ENCODE measurements around the gene NOTCH3. TPM values are rescaled to one million over a fixed set of nuclear protein-coding genes. Genes with fewer than 3 reads are reported as not detected.

NOTCH3 gene
- total RNA-seq, 1 donor = 27.6 TPM

DNA sequence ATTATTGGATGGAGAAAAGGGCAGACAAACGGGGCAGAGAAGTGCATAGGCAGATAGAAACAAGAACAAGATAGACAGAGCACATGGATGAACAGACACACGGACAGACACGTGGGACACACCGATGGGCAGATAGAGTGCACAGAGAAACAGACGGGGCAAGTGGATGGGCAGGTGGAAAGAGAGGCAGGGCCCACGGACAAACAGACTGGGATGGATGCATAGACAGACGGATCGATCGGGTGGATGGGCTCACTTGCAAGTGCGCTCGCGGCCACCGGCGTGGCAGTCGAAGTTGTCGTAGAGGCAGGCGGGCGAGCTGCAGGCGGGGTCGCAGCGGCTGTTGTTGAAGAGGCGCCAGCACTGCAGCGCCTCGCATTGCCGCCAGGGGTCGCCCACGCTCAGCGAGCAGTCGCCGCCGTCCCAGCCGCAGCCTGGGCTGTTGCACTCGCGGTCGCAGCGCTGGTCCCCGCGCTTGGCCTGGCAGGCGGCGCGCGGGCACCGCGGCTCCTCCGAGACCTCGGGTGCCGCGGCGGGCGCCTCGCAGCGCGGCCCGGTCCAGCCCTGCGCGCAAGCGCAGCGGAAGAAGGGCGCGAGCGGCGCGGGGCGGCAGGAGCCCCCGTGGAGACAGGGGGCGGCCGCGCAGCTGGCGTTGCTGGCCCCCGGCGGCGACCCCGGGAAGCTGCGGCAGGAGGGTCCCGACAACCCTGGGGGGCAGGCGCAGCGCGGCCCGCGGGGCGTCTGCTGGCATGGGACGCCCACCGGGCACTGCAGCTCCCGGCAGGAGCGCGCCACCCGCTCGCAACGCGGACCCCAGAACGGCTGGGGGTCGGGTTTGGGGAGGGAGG, 23.3 kb downstream of the NOTCH3 start:
- H3K4me3 ChIP-seq (ENCODE audit: low read depth, low read length) = no peak overlapping the region
- TF ChIP-seq, protein P1, sequence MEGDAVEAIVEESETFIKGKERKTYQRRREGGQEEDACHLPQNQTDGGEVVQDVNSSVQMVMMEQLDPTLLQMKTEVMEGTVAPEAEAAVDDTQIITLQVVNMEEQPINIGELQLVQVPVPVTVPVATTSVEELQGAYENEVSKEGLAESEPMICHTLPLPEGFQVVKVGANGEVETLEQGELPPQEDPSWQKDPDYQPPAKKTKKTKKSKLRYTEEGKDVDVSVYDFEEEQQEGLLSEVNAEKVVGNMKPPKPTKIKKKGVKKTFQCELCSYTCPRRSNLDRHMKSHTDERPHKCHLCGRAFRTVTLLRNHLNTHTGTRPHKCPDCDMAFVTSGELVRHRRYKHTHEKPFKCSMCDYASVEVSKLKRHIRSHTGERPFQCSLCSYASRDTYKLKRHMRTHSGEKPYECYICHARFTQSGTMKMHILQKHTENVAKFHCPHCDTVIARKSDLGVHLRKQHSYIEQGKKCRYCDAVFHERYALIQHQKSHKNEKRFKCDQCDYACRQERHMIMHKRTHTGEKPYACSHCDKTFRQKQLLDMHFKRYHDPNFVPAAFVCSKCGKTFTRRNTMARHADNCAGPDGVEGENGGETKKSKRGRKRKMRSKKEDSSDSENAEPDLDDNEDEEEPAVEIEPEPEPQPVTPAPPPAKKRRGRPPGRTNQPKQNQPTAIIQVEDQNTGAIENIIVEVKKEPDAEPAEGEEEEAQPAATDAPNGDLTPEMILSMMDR (IDR thresholded peaks at IDR 0.05; ENCODE audit: insufficient read depth, low read depth, low read length) = peak; percentile 71
- peak; percentile 73 for DNase-seq (ENCODE audit: low read depth)

DNA sequence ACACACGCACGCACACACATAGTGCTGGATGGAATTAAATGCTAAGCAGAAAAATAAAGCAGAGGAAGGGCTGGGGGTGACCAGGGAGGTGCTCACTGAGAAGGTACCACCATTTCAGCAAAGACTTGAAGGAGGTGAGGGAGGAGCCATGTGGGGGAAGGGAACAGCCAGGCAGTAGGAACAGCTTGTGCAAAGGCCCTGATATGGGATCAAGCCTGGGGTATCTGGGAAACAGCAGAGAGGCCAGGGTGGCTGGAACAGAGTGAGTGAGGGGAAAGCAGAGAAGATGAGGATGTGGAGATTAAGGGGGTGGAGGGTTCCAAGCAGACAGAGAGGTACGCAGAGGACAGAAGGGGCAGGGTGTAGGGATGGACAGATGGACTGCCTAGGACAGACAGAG, 25.2 kb downstream of the NOTCH3 start:
- TF ChIP-seq, protein P1 (IDR thresholded peaks at IDR 0.05; ENCODE audit: insufficient read depth, low read depth, low read length) = no peak
- no peak overlapping the region for H3K4me3 ChIP-seq (ENCODE audit: low read depth, low read length)
- no peak for DNase-seq (ENCODE audit: low read depth)

DNA sequence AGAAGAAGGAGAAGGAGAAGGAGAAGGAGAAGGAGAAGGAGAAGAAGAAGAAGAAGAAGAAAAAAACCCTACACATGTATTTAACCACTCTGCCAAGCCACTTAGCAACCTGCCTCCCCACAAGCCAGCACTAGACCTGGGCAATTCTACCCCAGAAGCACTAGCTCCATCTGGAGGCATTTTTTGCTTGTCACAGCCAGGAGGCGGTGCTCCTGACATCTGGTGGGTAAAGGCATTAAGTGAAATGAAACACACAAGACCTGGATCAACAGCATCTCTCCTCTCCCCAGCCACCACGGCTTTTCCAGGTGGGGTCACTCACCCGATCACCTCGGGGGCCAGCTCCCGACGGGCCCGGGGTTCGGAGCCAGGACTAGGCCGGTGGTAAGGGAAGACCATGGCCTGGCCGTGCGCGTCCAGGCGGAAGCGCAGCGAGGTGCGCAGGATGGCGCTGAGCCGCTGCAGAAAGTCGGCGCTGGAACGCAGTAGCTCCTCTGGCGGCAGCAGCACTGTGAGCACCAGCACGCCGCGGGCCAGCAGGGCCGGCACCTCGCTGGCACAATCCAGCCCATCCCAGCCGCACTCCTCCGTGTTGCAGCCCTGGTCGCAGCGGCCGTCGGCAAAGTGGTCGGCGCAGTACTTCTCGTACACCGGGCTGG, 26.9 kb downstream of the NOTCH3 start:
- no peak for DNase-seq (ENCODE audit: low read depth)
- no peak overlapping the region for H3K4me3 ChIP-seq (ENCODE audit: low read depth, low read length)
- TF ChIP-seq, protein P1 (IDR thresholded peaks at IDR 0.05; ENCODE audit: insufficient read depth, low read depth, low read length) = peak; percentile 28

DNA sequence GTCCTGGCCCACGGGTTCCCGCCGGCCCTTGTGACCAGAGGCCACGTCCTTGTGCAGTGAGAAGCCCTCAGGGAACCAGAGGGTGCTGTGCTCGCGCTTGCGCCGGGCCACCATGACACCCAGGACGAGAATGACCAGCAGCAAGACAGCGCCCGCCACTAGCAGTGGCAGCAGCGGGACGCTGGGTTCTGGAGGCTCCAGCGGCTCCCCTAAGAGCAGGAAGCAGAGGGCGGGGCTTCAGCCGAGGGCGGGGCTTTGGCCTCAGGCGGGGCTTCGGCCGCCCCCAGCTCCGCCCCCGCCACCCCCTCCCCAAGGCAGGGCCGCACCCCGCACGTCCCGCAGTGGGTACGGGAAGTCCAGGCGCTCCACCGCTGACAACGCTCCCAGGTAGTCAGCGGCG, 30.4 kb downstream of the NOTCH3 start:
- no peak for DNase-seq (ENCODE audit: low read depth)

DNA sequence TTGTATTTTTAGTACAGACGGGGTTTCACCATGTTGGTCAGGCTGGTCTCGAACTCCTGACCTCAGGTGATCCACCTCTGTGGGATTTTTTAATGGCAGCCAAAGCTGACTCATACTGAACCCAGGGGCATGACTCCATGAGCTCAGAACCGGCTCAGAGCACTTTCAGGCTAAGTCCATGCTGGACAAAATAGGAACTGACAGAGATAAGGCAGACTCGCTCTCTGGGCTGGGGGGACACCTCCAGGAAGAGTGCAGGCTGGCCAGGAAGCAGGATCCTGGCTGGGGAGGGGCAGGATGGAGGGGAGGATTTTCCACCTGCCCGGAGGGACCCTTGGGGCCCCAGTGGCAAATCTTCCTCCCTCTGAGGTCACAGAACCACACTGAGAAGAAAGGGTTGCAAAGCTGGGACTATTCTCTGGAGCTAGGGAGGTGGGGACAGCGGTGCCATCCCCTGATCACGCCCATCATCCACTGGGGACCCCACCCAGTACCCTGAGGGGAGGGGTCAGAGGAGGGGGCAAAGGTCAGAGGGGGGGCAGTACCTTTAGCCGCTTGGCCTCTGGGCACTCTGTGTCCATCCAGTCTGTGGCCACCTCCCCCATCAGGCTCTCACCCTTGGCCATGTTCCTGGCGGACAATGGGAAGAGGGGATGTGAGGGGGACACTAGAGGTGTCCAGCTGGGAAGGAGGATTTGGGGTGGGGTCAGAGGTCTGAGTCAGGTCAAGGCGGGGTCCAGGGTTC, 31.1 kb downstream of the NOTCH3 start:
- TF ChIP-seq, protein P1 (IDR thresholded peaks at IDR 0.05; ENCODE audit: insufficient read depth, low read depth, low read length) = no peak
- no peak overlapping the region for H3K4me3 ChIP-seq (ENCODE audit: low read depth, low read length)
- no peak for DNase-seq (ENCODE audit: low read depth)

More for the DNA sequence above, 30.4 kb downstream of the NOTCH3 start:
- TF ChIP-seq, protein P1 (IDR thresholded peaks at IDR 0.05; ENCODE audit: insufficient read depth, low read depth, low read length) = no peak
- no peak overlapping the region for H3K4me3 ChIP-seq (ENCODE audit: low read depth, low read length)

DNA sequence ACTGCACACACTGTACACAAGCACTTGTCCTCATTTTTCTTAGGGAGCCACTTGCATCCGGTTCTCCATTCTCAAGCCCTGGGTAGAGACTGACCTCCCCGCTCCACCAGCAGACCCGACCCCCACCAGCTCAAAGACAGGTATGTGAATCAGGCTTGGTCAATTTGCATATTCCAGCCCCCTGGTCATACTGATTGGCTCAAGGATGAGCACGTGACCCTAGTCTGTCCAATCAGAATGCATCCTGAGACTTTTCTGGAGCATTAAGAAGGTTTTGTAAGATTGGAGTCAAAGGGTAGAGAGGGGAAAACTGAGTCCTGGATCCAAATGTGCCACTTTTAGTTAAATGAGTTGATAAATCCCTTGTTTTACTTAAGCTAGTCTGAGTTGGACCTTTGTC, 34.1 kb downstream of the NOTCH3 start:
- no peak for DNase-seq (ENCODE audit: low read depth)

More for the DNA sequence above, 34.1 kb downstream of the NOTCH3 start:
- no peak overlapping the region for H3K4me3 ChIP-seq (ENCODE audit: low read depth, low read length)
- TF ChIP-seq, protein P1 (IDR thresholded peaks at IDR 0.05; ENCODE audit: insufficient read depth, low read depth, low read length) = no peak
